ENCODE measurements around the gene BCL2L1. TPM values are rescaled to one million over a fixed set of nuclear protein-coding genes. Genes with fewer than 3 reads are reported as not detected.

BCL2L1 gene
- total and polyA plus RNA-seq, 10 of the 15 experiments (the other 5 are each of a cell fraction or from before 2014, with no cell fraction given), result 0.63 to 67.7 (median 43.6) TPM

DNA sequence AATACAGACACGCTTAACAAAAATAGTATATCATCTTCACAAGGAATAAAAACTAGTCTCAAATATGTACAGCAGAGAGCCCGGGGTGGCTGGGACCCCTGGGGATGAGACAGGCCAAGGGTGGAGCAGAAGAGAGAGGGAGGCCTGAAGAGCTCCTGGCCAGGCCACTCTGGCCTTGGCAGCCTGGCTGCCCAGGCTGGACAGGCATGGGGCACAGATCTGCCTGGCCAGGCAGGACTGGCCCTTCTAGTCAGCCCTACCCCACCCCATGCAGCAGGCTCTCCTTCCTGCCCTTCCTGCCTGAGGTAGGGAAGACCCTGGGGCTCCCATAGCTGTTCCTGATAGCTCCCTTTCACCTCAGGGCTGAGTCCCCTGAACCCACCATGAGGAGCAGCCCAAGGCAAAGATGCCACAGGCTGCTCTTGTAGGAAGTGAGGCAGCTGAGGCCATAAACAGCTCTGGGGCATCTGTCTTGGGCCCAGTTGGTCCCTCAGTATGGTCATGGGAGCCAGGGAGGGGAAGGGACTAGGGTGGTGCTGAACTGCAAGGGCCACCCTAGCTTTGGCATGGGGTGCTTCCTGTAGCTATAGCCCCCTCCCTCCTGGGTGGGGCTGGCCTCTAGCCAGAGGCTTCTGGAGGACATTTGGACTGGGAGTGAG, 57.8 kb downstream of the BCL2L1 start:
- intact Hi-C loops (cut with micrococcal nuclease; ENCODE audit: unreplicated experiment), result no loop called here
- ChIA-PET POLR2A (interaction anchor here (0.8 to 1.5 kb wide), 3 partner anchors 10 to 59 kb away, joined by 3 to 4 read pairs (median 3); no protein-coding TSS in a partner anchor), SMC1A (ENCODE audit: uncharacterized antibody, unreplicated experiment) (interaction anchor here (1.4 to 9.8 kb wide), 3 partner anchors 10 to 56 kb away, joined by 4 to 321 read pairs (median 5); partner anchors contain the start of gene BCL2L1), CTCF (interaction anchor here (0.6 to 7.3 kb wide), 8 partner anchors 10 to 55 kb away, joined by 3 to 531 read pairs (median 3); partner anchors contain the start of gene BCL2L1), RAD21 (ENCODE audit: unreplicated experiment) (interaction anchor here (0.5 to 3.1 kb wide), 5 partner anchors 10 to 77 kb away, joined by 3 to 23 read pairs (median 5); no protein-coding TSS in a partner anchor)
- WGBS (ENCODE audit: insufficient coverage, insufficient replicate concordance, low lambda C conversion rate, missing lambda C conversion rate), result 50% methylated on average over 2 of the region's 2 CpGs
- no peak for DNase-seq (ENCODE audit: low read depth, low spot score)
- Histone ChIP-seq H3K36me3 (ENCODE audit: control insufficient read depth in 2 of 2, insufficient read depth in 2 of 2, low read length in 1 of 2) (peaks cover 0 to 12% of the 10 kb centered on the region in 2 experiments; a peak in 3 of 4 replicates), H3K9ac (ENCODE audit: control insufficient read depth, insufficient read depth, low read length) (no peak overlapping the region), H3K4me2 (ENCODE audit: control insufficient read depth, insufficient read depth) (no peak overlapping the region), H3K9me3 (replicated peaks; ENCODE audit: control insufficient read depth, insufficient read depth, low read length) (no peaks in the 10 kb centered on the region), H3K27me3 (replicated peaks in 1 of 2; ENCODE audit: control insufficient read depth in 2 of 2, insufficient read depth in 2 of 2, low read length in 1 of 2) (no peaks in the 10 kb centered on the region), H3K4me3 (no peak overlapping the region), H3K27ac (ENCODE audit: control insufficient read depth, insufficient read depth) (no peak overlapping the region), H3K79me2 (ENCODE audit: control insufficient read depth, insufficient read depth, low read length) (no peaks in the 10 kb centered on the region), H3K4me1 (ENCODE audit: control insufficient read depth, insufficient read depth, low read length) (peaks cover 3% of the 10 kb centered on the region; the same call in 1 of the 2 replicates), H4K20me1 (ENCODE audit: control insufficient read depth, insufficient read depth) (no peaks in the 10 kb centered on the region), H2AFZ (ENCODE audit: control insufficient read depth, low read depth, low read length) (no peak overlapping the region)
- no peak for TF ChIP-seq RUNX3 (IDR thresholded peaks at IDR 0.05; ENCODE audit: low read length)
- BruUV-seq (replicated peaks), result no TSS peak
- no peak for ATAC-seq
- no peak for FAIRE-seq
- in situ Hi-C loops (cut with MboI), result loop anchor here (5.0 kb wide), 1 partner anchor 57 kb away; the partner anchor contains the start of gene BCL2L1

DNA sequence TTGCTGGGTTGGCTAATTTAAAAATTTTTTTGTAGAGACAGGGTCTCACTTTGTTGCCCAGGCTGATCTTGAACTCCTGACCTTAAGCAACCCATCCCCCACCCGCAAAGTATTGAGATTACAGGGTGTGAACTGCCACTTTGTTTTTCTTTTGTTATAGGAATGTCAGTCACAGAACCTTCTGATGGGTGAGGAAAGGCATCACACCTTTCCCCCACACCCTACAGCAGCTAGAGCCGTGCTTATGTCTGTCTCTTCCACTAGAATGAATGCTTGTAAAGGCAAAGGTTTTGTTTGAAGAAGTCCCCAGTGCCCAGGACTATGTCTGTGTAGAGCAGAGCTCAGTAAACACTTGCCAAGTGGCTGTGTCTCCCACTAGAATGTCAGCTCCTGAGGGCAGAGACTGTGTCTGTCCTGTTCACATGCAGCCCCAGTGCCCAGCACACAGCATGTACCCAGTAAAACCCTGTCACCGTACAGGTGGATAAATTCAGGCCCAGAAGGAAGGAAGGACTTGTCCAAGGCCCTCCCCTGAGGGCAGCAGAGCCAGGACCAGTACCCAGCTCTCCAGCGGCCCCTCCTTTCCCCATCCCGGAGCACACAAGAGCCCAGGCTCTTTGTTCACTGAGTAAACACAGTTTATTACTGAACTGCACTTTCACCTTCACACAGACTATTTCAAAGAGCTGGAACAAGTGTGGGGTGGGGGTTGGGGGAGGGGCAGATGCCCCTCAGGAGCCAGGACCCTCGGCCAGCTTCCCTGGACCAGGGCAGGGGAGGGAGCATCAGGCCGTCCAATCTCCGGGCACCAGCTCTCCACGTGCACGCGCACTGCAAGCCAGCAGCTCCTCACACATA, 58.6 kb downstream of the BCL2L1 start:
- no peaks in the 10 kb centered on the region for H3K27me3 ChIP-seq (replicated peaks in 1 of 2; ENCODE audit: control insufficient read depth in 2 of 2, insufficient read depth in 2 of 2, low read length in 1 of 2)
- POLR2A ChIA-PET, result interaction anchor here (0.8 to 1.5 kb wide), 3 partner anchors 11 to 60 kb away, joined by 3 to 4 read pairs (median 3); no protein-coding TSS in a partner anchor
- H4K20me1 ChIP-seq (ENCODE audit: control insufficient read depth, insufficient read depth), result no peaks in the 10 kb centered on the region
- intact Hi-C loops (cut with micrococcal nuclease; ENCODE audit: unreplicated experiment) (no loop called here), in situ Hi-C loops (cut with MboI) (loop anchor here (5.0 kb wide), 1 partner anchor 58 kb away; the partner anchor contains the start of gene BCL2L1)
- FAIRE-seq (no peak), ATAC-seq (no peak), DNase-seq (ENCODE audit: low read depth, low spot score) (no peak)
- no peak overlapping the region for H3K9ac ChIP-seq (ENCODE audit: control insufficient read depth, insufficient read depth, low read length)
- H3K4me3 ChIP-seq, result no peak overlapping the region
- H3K27ac ChIP-seq (ENCODE audit: control insufficient read depth, insufficient read depth), result no peak overlapping the region
- peaks cover 0 to 12% of the 10 kb centered on the region in 2 experiments; a peak in 2 of 4 replicates for H3K36me3 ChIP-seq (ENCODE audit: control insufficient read depth in 2 of 2, insufficient read depth in 2 of 2, low read length in 1 of 2)
- 97% methylated on average over 11 of the region's 11 CpGs for WGBS (ENCODE audit: insufficient coverage, insufficient replicate concordance, low lambda C conversion rate, missing lambda C conversion rate)
- no peaks in the 10 kb centered on the region for H3K9me3 ChIP-seq (replicated peaks; ENCODE audit: control insufficient read depth, insufficient read depth, low read length)
- RAD21 ChIA-PET (ENCODE audit: unreplicated experiment), result interaction anchor here (1.5 to 3.1 kb wide), 4 partner anchors 11 to 60 kb away, joined by 4 to 23 read pairs (median 10); no protein-coding TSS in a partner anchor
- no peak overlapping the region for H3K4me2 ChIP-seq (ENCODE audit: control insufficient read depth, insufficient read depth)
- SMC1A ChIA-PET (ENCODE audit: uncharacterized antibody, unreplicated experiment), result interaction anchor here (1.4 to 9.8 kb wide), 3 partner anchors 11 to 57 kb away, joined by 4 to 321 read pairs (median 5); partner anchors contain the start of gene BCL2L1
- CTCF ChIA-PET, result interaction anchor here (0.8 to 7.3 kb wide), 8 partner anchors 10 to 55 kb away, joined by 3 to 531 read pairs (median 3); partner anchors contain the start of gene BCL2L1
- peaks cover 3% of the 10 kb centered on the region; the same call in 1 of the 2 replicates for H3K4me1 ChIP-seq (ENCODE audit: control insufficient read depth, insufficient read depth, low read length)
- peak; percentile 51; the same call in 1 of the 2 replicates for TF ChIP-seq NR2F1 (conservative IDR thresholded peaks at IDR 0.05)
- no peak for TF ChIP-seq POU2F2 (IDR thresholded peaks at IDR 0.05; ENCODE audit: borderline replicate concordance, low read depth, low read length)
- no peak overlapping the region for H2AFZ ChIP-seq (ENCODE audit: control insufficient read depth, low read depth, low read length)
- no TSS peak for BruUV-seq (replicated peaks)
- H3K79me2 ChIP-seq (ENCODE audit: control insufficient read depth, insufficient read depth, low read length), result no peaks in the 10 kb centered on the region
